GM12878 (cell line): Measurements from ENCODE around the gene TNFRSF1A. TPM values are rescaled to one million over a fixed set of nuclear protein-coding genes. Genes with fewer than 3 reads are reported as not detected.

Source experiments
- ATAC-seq: fragments of 200-7000 bp; cut with Tn5 transposase; 3 replicates; pipeline ENCODE4 v1.9.1; 2020; ENCODE audit warnings: mild to moderate bottlenecking, moderate library complexity
- BruUV-seq: library from RNA; stranded (reverse); fragments of 400-500 nt; replicated peaks from 2 replicates; lab custom pipeline; 2021; lab: Mats Ljungman, UMichigan
- CTCF ChIA-PET: fragments of 300-600 bp; sonication (Branson Sonifier 250); formaldehyde crosslinking; extraction: SDS; loops from one replicate; lab custom pipeline; 2021; ENCODE audit warnings: inconsistent platforms; lab: Yijun Ruan, JAX
- POLR2A ChIA-PET: fragments of 350-600 bp; formaldehyde crosslinking; extraction: SDS; loops from one replicate; lab custom pipeline; 2021; ENCODE audit warnings: inconsistent platforms; lab: Charles Lee
- RAD21 ChIA-PET: fragments of 300-600 bp; sonication (Branson Sonifier 250); formaldehyde crosslinking; loops from one replicate; lab custom pipeline; 2023; ENCODE audit warnings: antibody characterized with exemption; ENCODE audit not compliant: unreplicated experiment; lab: Charles Lee
- SMC1A ChIA-PET: fragments of 300-600 bp; sonication (Branson Sonifier 250); formaldehyde crosslinking; loops from one replicate; lab custom pipeline; 2023; ENCODE audit not compliant: unreplicated experiment, uncharacterized antibody; lab: Charles Lee
- DNase-seq: peaks from one replicate; pipeline ENCODE4 v3.0.0-alpha.2; 2011; ENCODE audit warnings: low read depth, low spot score
- FAIRE-seq: peaks from 3 replicates; lab custom pipeline; 2011; peaks lifted over from hg19 to GRCh38; lab: Jason Lieb, UNC
- H2AFZ ChIP-seq: 2 replicates; pipeline ENCODE4 v1.6.0; 2011; ENCODE audit warnings: low read depth, low read length, control low read depth; ENCODE audit not compliant: control insufficient read depth
- H3K27ac ChIP-seq: 2 replicates; pipeline ENCODE4 v1.5.1; 2011; ENCODE audit warnings: control low read depth; ENCODE audit not compliant: control insufficient read depth, insufficient read depth
- H3K27me3 ChIP-seq, 2 experiments: replicated peaks in 1 of 2; 2 replicates each; pipeline versions ENCODE4 v1.6.0 to v1.6.1; 2011; ENCODE audit warnings: low read length in 1 of 2; ENCODE audit not compliant: control insufficient read depth in 2 of 2, insufficient read depth in 2 of 2
- H3K36me3 ChIP-seq, 2 experiments: 2 replicates each; pipeline ENCODE4 v1.5.1; 2011; ENCODE audit warnings: low read length in 1 of 2; ENCODE audit not compliant: control insufficient read depth in 2 of 2, insufficient read depth in 2 of 2
- H3K4me1 ChIP-seq: 2 replicates; pipeline ENCODE4 v1.6.1; 2011; ENCODE audit warnings: mild to moderate bottlenecking, low read length, moderate library complexity, mixed read lengths; ENCODE audit not compliant: control insufficient read depth, insufficient read depth
- H3K4me2 ChIP-seq: 2 replicates; pipeline ENCODE4 v1.6.0; 2011; ENCODE audit warnings: control low read depth; ENCODE audit not compliant: control insufficient read depth, insufficient read depth
- H3K4me3 ChIP-seq: fragments of 200-600 bp; sonication (generic); 2 replicates; pipeline ENCODE4 v1.5.1; 2016
- H3K79me2 ChIP-seq: 2 replicates; pipeline ENCODE4 v1.6.0; 2011; ENCODE audit warnings: low read length; ENCODE audit not compliant: control insufficient read depth, insufficient read depth
- H3K9ac ChIP-seq: 2 replicates; pipeline ENCODE4 v1.8.0; 2011; ENCODE audit warnings: low read length, control low read depth, mixed read lengths; ENCODE audit not compliant: control insufficient read depth, insufficient read depth
- H3K9me3 ChIP-seq: replicated peaks from 3 replicates; pipeline ENCODE4 v1.5.1; 2011; ENCODE audit warnings: mild to moderate bottlenecking, low read length; ENCODE audit not compliant: control insufficient read depth, insufficient read depth
- H4K20me1 ChIP-seq: 2 replicates; pipeline ENCODE4 v1.6.0; 2011; ENCODE audit not compliant: control insufficient read depth, insufficient read depth
- ASH2L ChIP-seq: fragments of 300-600, 200-600 bp; sonication (generic); IDR thresholded peaks from 2 replicates; pipeline ENCODE4 v1.6.1; 2017; ENCODE audit warnings: low read depth, mild to moderate bottlenecking, borderline replicate concordance
- EED ChIP-seq: sonication (generic); IDR thresholded peaks from 2 replicates; pipeline ENCODE4 v1.6.1; 2016; ENCODE audit warnings: antibody characterized with exemption, low read depth
- ELK1 ChIP-seq: IDR thresholded peaks from 2 replicates; pipeline ENCODE4 v1.6.1; 2012; ENCODE audit warnings: low read depth, low read length, improper control_type of control experiment
- TAF1 ChIP-seq: IDR thresholded peaks from 2 replicates; pipeline ENCODE4 v1.6.1; 2011; ENCODE audit warnings: mild to moderate bottlenecking, low read depth, low read length, borderline replicate concordance
- TARDBP ChIP-seq: IDR thresholded peaks from 2 replicates; pipeline ENCODE4 v1.6.1; 2016; ENCODE audit warnings: borderline replicate concordance
- WGBS: methylation state at CpG from one replicate; pipeline ENCODE4 v1.1.6; 2016; ENCODE audit warnings: low lambda C conversion rate; ENCODE audit not compliant: insufficient replicate concordance, insufficient coverage; ENCODE audit errors: missing lambda C conversion rate; 5-methylcytosine and 5-hydroxymethylcytosine counted together
- in situ Hi-C: fragments of 300-500 bp; cut with MboI; formaldehyde crosslinking; loops from 9 replicates; pipeline ENCODE4 v1.14.3; 2018; ENCODE audit warnings: mixed read lengths
- intact Hi-C: fragments of 100-400 bp; cut with micrococcal nuclease; formaldehyde crosslinking; loops from one replicate; pipeline ENCODE4 v1.14.2; 2022; ENCODE audit not compliant: unreplicated experiment
- polyA plus RNA-seq, 11 experiments: library from polyadenylated mRNA; depleted of rRNA in 4 of 11; unstranded in 6 of 11; stranded (reverse) in 5 of 11; fragments of >200 nt; fragmentation: Nextera tagmentation in 4 of 11; fragmentation: Illumina TruSeq in 1 of 11; extraction: Ambion mirVana in 4 of 11; extraction: Trizol in 1 of 11; gene quantifications; 1 replicate in 1 of 11; 2 replicates in 10 of 11; pipeline versions ENCODE4 v1.2.1 to v1.2.3, GENCODE V29; 2011 to 2016; ENCODE audit warnings: inconsistent platforms in 2 of 11, missing spikeins in 2 of 11, low read depth in 1 of 11
- total RNA-seq, 4 experiments: library from RNA; depleted of rRNA in 3 of 4; stranded (reverse); fragments of >200 nt in 3 of 4; fragmentation: Illumina TruSeq in 1 of 4; extraction: Trizol in 1 of 4; gene quantifications; 2 replicates each; pipeline versions ENCODE4 v1.2.1 to v1.2.3, GENCODE V29; 2013 to 2021

TNFRSF1A gene
- total and polyA plus RNA-seq, 10 of the 15 experiments (the other 5 are each of a cell fraction or from before 2014, with no cell fraction given), result 0.24 to 16.5 (median 13.0) TPM

GRCh38 chr12:6328945-6329702 is 12.8 kb downstream of the TNFRSF1A start:
- POLR2A ChIA-PET, result interaction anchor here (0.9 to 3.4 kb wide), 4 partner anchors 11 to 133 kb away, joined by 3 to 12 read pairs (median 5); no protein-coding TSS in a partner anchor
- H3K9ac ChIP-seq, result no peak overlapping the region
- no peak for TF ChIP-seq ELK1
- TF ChIP-seq ASH2L, result no peak
- no peak for TF ChIP-seq EED
- no peak for TF ChIP-seq TAF1
- TF ChIP-seq TARDBP, result no peak
- DNase-seq, result no peak
- H2AFZ ChIP-seq, result no peak overlapping the region
- whole genome bisulfite sequencing, result 91% methylated on average over 52 of the region's 75 CpGs
- no TSS peak for BruUV-seq
- peaks cover 7 to 11% of the 10 kb centered on the region in 2 experiments; a peak in 3 of 4 replicates for H3K36me3 ChIP-seq
- intact Hi-C loops, result no loop called here
- in situ Hi-C loops, result no loop called here
- H3K4me2 ChIP-seq, result no peak overlapping the region
- H3K79me2 ChIP-seq, result no peaks in the 10 kb centered on the region
- no peak overlapping the region for H3K4me3 ChIP-seq
- H4K20me1 ChIP-seq, result no peaks in the 10 kb centered on the region
- SMC1A ChIA-PET, result interaction anchor here (0.6 to 3.4 kb wide), 8 partner anchors 11 to 234 kb away, joined by 3 to 14 read pairs (median 5); no protein-coding TSS in a partner anchor
- peaks cover 26% of the 10 kb centered on the region for H3K4me1 ChIP-seq
- ATAC-seq, result no peak
- RAD21 ChIA-PET, result interaction anchor here (1.7 kb wide), 1 partner anchor 123 kb away, joined by 5 read pairs; no protein-coding TSS in a partner anchor
- CTCF ChIA-PET, result interaction anchor here (1.0 to 1.9 kb wide), 6 partner anchors 8 to 284 kb away, joined by 3 to 8 read pairs (median 4); no protein-coding TSS in a partner anchor
- FAIRE-seq, result no peak
- H3K9me3 ChIP-seq, result no peaks in the 10 kb centered on the region
- no peak overlapping the region for H3K27ac ChIP-seq
- H3K27me3 ChIP-seq, result no peaks in the 10 kb centered on the region
